Embryonic facial prominence (tissue), 1 donor: ENCODE measurements around the gene SETBP1.

Experiments
- DNase-seq: peaks from one replicate; pipeline ENCODE4 v3.0.0-alpha.2; 2016; ENCODE audit errors: extremely low spot score

The SETBP1 gene

DNA sequence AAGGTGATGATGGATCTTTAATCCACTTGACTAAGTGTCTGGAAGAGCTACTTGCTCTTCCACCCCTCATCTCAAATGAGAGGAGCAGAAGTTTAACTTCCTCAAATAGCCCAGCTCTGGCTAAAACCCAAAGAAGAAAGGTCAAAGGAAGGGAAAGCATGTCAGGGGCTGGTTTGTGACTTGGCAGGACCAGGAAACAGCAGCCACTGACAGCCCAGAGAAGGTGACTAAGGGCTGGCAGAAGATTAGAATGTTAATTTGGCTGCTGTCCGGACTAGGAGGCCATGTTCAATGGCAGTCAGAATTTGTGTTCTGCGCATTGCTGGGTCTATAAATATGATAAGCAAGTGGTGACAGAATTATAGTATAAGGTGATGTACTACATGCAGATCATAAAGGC, 386.2 kb downstream of the SETBP1 start:
- DNase-seq = no peak

DNA sequence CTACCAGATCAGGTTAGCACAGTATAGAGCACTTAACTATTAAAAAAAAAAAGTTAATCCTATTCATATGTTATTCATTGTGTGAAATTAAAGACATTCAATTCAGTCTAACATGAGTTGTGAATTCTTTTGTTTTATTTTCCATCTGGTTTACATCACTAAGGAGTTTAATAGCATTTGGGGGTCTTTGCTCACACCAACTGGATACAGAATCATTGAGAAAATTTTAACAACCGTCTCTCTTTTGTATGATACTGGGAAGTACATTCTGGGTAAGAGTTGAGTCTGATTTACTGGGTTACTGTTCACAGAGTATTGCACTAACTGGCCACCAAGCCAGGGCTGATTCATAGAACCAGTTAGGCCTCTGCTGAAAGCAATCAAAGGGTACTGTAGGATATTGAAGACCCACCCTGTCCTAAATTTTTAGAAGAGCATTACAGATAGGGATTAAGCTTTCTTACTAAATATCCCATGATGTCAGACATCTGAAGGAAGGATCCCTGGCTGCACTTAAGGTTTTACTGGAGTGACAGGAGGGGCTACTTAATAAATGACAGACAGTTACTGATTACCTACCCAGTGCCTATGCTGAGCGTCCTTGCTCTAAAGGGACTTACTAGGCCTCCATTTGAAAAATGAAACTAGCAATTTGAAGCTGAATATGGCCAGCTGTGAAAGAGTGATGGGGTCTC, 387.9 kb downstream of the SETBP1 start:
- DNase-seq = no peak

DNA sequence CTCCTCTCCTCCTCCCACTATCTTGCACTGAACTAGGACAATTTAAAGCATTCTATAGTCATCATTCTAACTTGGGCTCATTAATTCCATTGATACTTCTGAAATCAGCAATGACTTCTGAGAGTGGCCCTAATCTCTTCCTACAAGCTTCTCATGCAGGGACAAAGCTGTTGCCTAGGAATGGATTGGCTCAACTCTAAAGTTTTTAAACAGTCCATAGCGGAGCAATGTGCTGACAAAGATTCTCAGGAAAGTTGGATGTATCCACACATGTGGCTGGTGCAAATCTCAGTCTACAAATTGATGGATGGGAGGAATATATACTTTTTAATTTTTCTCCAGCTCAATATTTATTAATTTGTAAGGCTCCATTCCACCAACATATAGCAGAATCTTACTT, 388.9 kb downstream of the SETBP1 start:
- no peak for DNase-seq

GRCh38 chr18:45071956-45072355, 391.3 kb downstream of the SETBP1 start:
- DNase-seq = no peak

DNA sequence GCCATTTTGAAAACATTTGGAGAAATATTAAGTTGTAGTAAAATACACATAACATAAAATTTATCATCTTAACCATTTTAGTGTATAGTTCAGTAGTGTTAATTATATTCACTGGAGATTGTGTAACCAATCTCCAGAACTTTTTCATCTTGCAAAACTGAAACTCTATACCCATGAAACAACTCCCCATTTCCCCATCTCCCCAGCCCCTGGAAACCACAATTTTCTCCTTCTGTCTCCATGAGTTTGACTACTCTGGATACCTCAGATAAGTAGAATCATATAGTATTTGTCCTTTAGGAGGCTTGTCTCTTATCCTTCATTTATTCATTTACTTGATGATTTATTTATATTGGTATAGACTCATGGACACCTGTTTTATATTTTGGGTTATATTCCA, 392.9 kb downstream of the SETBP1 start:
- DNase-seq = no peak

GRCh38 chr18:45081566-45082181, 401.0 kb downstream of the SETBP1 start:
- no peak for DNase-seq

- no peak for DNase-seq
These were observed 402.7 kb downstream of the SETBP1 start for GRCh38 chr18:45083226-45083855.

- DNase-seq = no peak
These were observed 403.5 kb downstream of the SETBP1 start for GRCh38 chr18:45084206-45084605.

GRCh38 chr18:45085916-45086624, 405.4 kb downstream of the SETBP1 start:
- no peak for DNase-seq

DNA sequence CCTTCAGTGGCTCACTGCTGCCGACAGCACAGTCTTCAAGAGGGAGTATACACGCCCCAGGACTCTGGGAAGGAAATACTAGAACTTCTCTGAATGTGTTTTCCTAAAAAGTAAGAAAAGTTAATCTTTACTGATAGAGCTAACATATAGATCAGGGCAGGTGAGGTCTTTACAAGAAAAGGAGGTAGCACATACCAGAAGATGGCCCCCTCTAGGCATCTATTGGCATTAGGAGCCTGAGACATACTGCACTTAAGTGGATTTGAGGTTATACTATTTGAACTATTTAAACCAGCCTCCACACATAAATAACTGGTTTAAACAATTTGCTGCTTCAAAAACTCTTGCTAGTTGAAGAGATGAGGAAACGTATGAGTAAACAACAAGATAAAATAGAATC, 406.1 kb downstream of the SETBP1 start:
- no peak for DNase-seq

- no peak for DNase-seq
These were observed 409.9 kb downstream of the SETBP1 start for GRCh38 chr18:45090526-45091140.

- no peak for DNase-seq
These were observed 419.8 kb downstream of the SETBP1 start for GRCh38 chr18:45100321-45101105.

DNA sequence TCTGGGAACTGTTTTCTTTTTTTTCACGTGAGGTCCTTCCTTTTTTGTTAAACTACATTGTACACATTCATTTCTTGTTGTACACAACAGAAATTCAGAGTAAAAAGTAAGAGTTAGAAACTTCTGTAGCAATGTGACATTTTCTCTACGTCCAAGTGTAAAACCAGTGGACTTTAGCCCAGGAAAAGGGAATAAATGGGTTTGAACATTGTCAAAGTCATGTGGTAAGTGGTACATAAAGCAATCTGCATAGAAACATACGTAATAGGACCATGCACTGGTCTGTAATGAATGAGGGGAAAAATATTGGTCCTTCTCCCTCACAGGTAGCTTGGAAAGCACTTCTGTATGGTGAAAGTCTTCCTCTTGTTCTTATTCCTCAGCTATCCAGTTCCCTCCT, 421.4 kb downstream of the SETBP1 start:
- DNase-seq = no peak

GRCh38 chr18:45102863-45103262, 422.2 kb downstream of the SETBP1 start:
- DNase-seq = no peak

DNA sequence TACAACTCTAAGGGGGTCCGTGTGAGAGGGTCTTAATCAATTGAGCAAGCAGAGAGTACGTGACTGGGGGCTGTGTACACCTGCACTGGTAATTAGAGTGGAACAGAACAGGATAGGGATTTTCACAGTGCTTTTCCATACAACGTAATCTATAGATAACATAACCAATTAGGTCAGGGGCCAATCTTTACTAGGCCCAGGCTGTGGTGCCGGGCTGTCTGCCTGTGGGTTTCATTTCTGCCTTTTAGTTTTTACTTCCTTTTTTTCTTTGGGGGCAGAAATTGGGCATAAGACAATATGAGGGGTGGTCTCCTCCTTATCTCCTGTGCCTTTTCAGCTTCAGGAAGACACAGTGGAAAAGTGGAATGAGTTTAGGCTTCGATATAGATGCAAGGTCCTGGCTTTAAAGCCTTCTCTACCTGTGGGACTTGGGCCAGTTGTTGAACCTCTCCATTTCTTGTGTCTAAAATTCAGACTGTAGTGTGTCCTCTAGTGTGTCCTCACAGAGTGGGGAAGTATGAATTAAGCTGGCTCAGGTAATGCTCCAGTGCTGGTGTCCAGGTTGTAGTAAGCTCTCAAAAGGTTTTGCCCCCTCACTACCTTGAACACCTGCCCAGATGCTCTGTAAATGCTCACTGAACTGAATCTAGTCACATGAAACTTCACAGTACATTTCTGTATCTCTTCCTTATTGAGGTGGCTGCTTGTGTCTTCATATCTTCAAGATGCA, 422.8 kb downstream of the SETBP1 start:
- DNase-seq = no peak

- DNase-seq = no peak
These were observed 423.3 kb downstream of the SETBP1 start for GRCh38 chr18:45104049-45104395.

DNA sequence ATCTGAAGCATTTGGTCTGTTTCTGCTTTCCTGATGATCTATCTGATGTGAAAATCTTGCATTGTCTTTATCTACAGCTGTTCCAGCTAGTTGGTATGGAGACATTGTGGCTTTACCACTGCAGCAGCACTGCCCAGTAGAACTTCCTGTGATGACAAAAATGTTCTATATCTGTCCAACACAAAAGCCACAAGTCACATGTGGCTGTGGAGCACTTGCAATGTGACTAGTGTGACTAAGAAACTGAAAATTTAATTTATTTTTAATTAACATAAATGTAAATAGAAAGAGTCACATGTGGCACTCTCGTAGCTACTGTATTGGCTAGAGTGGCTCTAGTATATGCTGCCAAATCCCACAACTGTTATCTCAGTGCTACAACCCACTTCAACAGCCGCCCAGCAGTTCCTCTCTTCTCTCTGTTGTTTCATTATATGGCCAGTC, 425.7 kb downstream of the SETBP1 start:
- no peak for DNase-seq

- no peak for DNase-seq
These were observed 426.7 kb downstream of the SETBP1 start for GRCh38 chr18:45107425-45107824.

- no peak for DNase-seq
These were observed 428.1 kb downstream of the SETBP1 start for GRCh38 chr18:45108754-45109153.

DNA sequence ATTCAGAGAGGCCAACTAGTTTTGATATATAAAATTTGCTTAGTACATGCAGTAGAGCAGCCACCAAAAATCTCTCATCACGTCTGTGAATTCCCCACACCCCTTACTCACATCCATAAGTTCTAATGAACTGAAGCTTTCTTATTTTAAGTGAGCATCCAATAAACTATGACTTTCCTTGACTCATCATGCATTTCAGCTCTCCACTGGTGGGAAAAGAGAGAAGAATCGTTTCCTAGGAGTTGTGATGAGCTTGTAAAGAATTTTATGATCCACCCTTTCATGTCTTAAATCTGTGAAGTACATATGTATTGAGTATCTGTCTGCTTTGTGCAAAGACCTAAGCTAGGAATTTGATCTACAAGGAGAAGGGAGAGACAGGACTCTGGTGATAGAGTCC, 428.6 kb downstream of the SETBP1 start:
- DNase-seq = no peak

GRCh38 chr18:45109706-45110105, 429.0 kb downstream of the SETBP1 start:
- DNase-seq = no peak
